ENCODE measurements around the gene PCBP3.

Gene PCBP3

GRCh38 chr21:45787371-45787770 is 143.8 kb downstream of the PCBP3 start:
- no peak for DNase-seq (ENCODE audit: low read depth)

- DNase-seq (ENCODE audit: low read depth), result no peak
Observed at GRCh38 chr21:45788198-45788597, 144.7 kb downstream of the PCBP3 start.

GRCh38 chr21:45788637-45789506 is 145.3 kb downstream of the PCBP3 start:
- DNase-seq (ENCODE audit: low read depth), result no peak

GRCh38 chr21:45790427-45790826 is 146.9 kb downstream of the PCBP3 start:
- no peak for DNase-seq (ENCODE audit: low read depth)

GRCh38 chr21:45791562-45792418 is 148.3 kb downstream of the PCBP3 start:
- no peak for DNase-seq (ENCODE audit: low read depth)

GRCh38 chr21:45792682-45793383 is 149.3 kb downstream of the PCBP3 start:
- no peak for DNase-seq (ENCODE audit: low read depth)

- no peak for DNase-seq (ENCODE audit: low read depth)
Observed at GRCh38 chr21:45794027-45794426, 150.5 kb downstream of the PCBP3 start.

GRCh38 chr21:45796003-45796402 is 152.5 kb downstream of the PCBP3 start:
- DNase-seq (ENCODE audit: low read depth), result no peak

- no peak for DNase-seq (ENCODE audit: low read depth)
Observed at GRCh38 chr21:45797338-45797737, 153.8 kb downstream of the PCBP3 start.

- no peak for DNase-seq (ENCODE audit: low read depth)
Observed at GRCh38 chr21:45799765-45800338, 156.3 kb downstream of the PCBP3 start.

GRCh38 chr21:45800339-45801080 is 157.0 kb downstream of the PCBP3 start:
- no peak for DNase-seq (ENCODE audit: low read depth)

GRCh38 chr21:45801129-45801964 is 157.8 kb downstream of the PCBP3 start:
- no peak for DNase-seq (ENCODE audit: low read depth)

- DNase-seq (ENCODE audit: low read depth), result no peak
Observed at GRCh38 chr21:45801989-45802388, 158.5 kb downstream of the PCBP3 start.

GRCh38 chr21:45802425-45802824 is 158.9 kb downstream of the PCBP3 start:
- no peak for DNase-seq (ENCODE audit: low read depth)

- no peak for DNase-seq (ENCODE audit: low read depth)
Observed at GRCh38 chr21:45802956-45803617, 159.6 kb downstream of the PCBP3 start.

- DNase-seq (ENCODE audit: low read depth), result no peak
Observed at GRCh38 chr21:45803618-45804340, 160.3 kb downstream of the PCBP3 start.

- DNase-seq (ENCODE audit: low read depth), result no peak
Observed at GRCh38 chr21:45804809-45805313, 161.3 kb downstream of the PCBP3 start.

GRCh38 chr21:45805321-45805720 is 161.8 kb downstream of the PCBP3 start:
- no peak for DNase-seq (ENCODE audit: low read depth)

- DNase-seq (ENCODE audit: low read depth), result no peak
Observed at GRCh38 chr21:45806042-45806441, 162.5 kb downstream of the PCBP3 start.
